GM10248 (cell line): ENCODE measurements around the gene TCP11.
"Not testable (repeated sequence)": the region's sequence is repeated elsewhere in the genome, so short reads cannot be mapped to it uniquely, and the experiment has no call there.

Experiments used
- CTCF ChIA-PET: fragments of 300-600 bp; sonication (Branson Sonifier 250); formaldehyde crosslinking; extraction: SDS; loops from one replicate; lab custom pipeline; 2021; ENCODE audit warnings: antibody characterized with exemption; lab: Yijun Ruan, JAX
- POLR2A ChIA-PET: fragments of 350-650 bp; sonication (Branson Sonifier 250); formaldehyde crosslinking; extraction: SDS; loops from one replicate; lab custom pipeline; 2020; ENCODE audit warnings: antibody characterized with exemption; lab: Yijun Ruan, JAX
- DNase-seq: peaks from one replicate; pipeline ENCODE4 v3.0.0; 2012; ENCODE audit errors: extremely low spot score
- CTCF ChIP-seq: IDR thresholded peaks from 2 replicates; pipeline ENCODE4 v1.5.1; 2012; ENCODE audit warnings: mild to moderate bottlenecking, low read depth; ENCODE audit errors: extremely low read depth, missing control alignments, control extremely low read depth

Gene TCP11

GRCh38 chr6:35139470-35139869 is 1.7 kb downstream of the TCP11 start:
- DNase-seq, result no peak
- POLR2A ChIA-PET, result no interaction called here
- no peak for TF ChIP-seq CTCF
- CTCF ChIA-PET, result interaction anchor here (0.7 to 4.6 kb wide), 52 partner anchors 9 to 976 kb away, joined by 3 to 95 read pairs (median 5); partner anchors contain the start of genes ANKS1A, BLTP3A, PACSIN1 and TAF11

GRCh38 chr6:35138191-35138590 is 2.9 kb downstream of the TCP11 start:
- DNase-seq, POLR2A ChIA-PET: not testable (repeated sequence)
- CTCF ChIA-PET, result interaction anchor here (2.2 to 4.6 kb wide), 4 partner anchors 103 to 975 kb away, joined by 12 to 95 read pairs (median 25); no protein-coding TSS in a partner anchor

- no peak for TF ChIP-seq CTCF
- ChIA-PET POLR2A (no interaction called here), CTCF (interaction anchor here (1.3 to 1.7 kb wide), 2 partner anchors 49 to 150 kb away, joined by 5 to 6 read pairs; no protein-coding TSS in a partner anchor)
- no peak for DNase-seq
These were observed 5.0 kb downstream of the TCP11 start for GRCh38 chr6:35136185-35136584.

- TF ChIP-seq CTCF, result no peak
- POLR2A ChIA-PET, result no interaction called here
- CTCF ChIA-PET, result interaction anchor here (0.7 to 3.9 kb wide), 5 partner anchors 12 to 112 kb away, joined by 3 to 28 read pairs (median 6); partner anchors contain the start of gene TCP11
- no peak for DNase-seq
These were observed 12.6 kb downstream of the TCP11 start for GRCh38 chr6:35128496-35128895.

GRCh38 chr6:35128042-35128441 is 13.1 kb downstream of the TCP11 start:
- CTCF ChIA-PET, result interaction anchor here (1.2 to 3.9 kb wide), 6 partner anchors 12 to 141 kb away, joined by 3 to 28 read pairs (median 6); partner anchors contain the start of gene TCP11
- no peak for TF ChIP-seq CTCF

GRCh38 chr6:35124356-35124755 is 16.8 kb downstream of the TCP11 start:
- TF ChIP-seq CTCF, result no peak
- POLR2A ChIA-PET, result no interaction called here
- DNase-seq, result no peak
- CTCF ChIA-PET, result interaction anchor here (1.1 to 2.0 kb wide), 3 partner anchors 8 to 137 kb away, joined by 3 to 8 read pairs (median 7); no protein-coding TSS in a partner anchor

More at GRCh38 chr6:35128042-35128441, 13.1 kb downstream of the TCP11 start:
- POLR2A ChIA-PET, result no interaction called here
- DNase-seq, result no peak

GRCh38 chr6:35120746-35121145 is 20.4 kb downstream of the TCP11 start:
- no peak for TF ChIP-seq CTCF
- ChIA-PET CTCF (no interaction called here), POLR2A (no interaction called here)
- no peak for DNase-seq
